ENCODE results near the gene NEK7.
"Not testable (repeated sequence)": the region's sequence is repeated elsewhere in the genome, so short reads cannot be mapped to it uniquely, and the experiment has no call there.

NEK7 gene

GRCh38 chr1:198212126-198212525 is 55.3 kb downstream of the NEK7 start:
- 93% methylated on average over 8 of the region's 8 CpGs for WGBS
- Histone ChIP-seq H3K27me3 (ENCODE audit: insufficient read depth, low read length) (no peaks in the 10 kb centered on the region), H3K27ac (ENCODE audit: low read depth, low read length) (no peak overlapping the region), H3K4me3 (ENCODE audit: low read length) (no peak overlapping the region), H3K4me1 (ENCODE audit: insufficient read depth, low read length) (no peaks in the 10 kb centered on the region), H3K9me3 (ENCODE audit: insufficient read depth, low read depth, low read length) (peaks cover 22% of the 10 kb centered on the region), H3K36me3 (ENCODE audit: insufficient read depth, low read length) (no peaks in the 10 kb centered on the region), H3K9ac (ENCODE audit: low read depth, low read length) (no peak overlapping the region)

GRCh38 chr1:198212675-198213074 is 55.9 kb downstream of the NEK7 start:
- Histone ChIP-seq H3K4me3 (ENCODE audit: low read length) (no peak overlapping the region), H3K9ac (ENCODE audit: low read depth, low read length) (no peak overlapping the region), H3K9me3 (ENCODE audit: insufficient read depth, low read depth, low read length) (peaks cover 22% of the 10 kb centered on the region), H3K36me3 (ENCODE audit: insufficient read depth, low read length) (no peaks in the 10 kb centered on the region), H3K27ac (ENCODE audit: low read depth, low read length) (no peak overlapping the region), H3K27me3 (ENCODE audit: insufficient read depth, low read length) (no peaks in the 10 kb centered on the region), H3K4me1 (ENCODE audit: insufficient read depth, low read length) (no peaks in the 10 kb centered on the region)
- WGBS: 93% methylated on average over 3 of the region's 3 CpGs

- WGBS: 95% methylated on average over 1 of the region's 1 CpG
Observed at GRCh38 chr1:198214924-198215323, 58.1 kb downstream of the NEK7 start.

GRCh38 chr1:198220428-198220827 is 63.6 kb downstream of the NEK7 start:
- Histone ChIP-seq H3K4me3 (ENCODE audit: low read length) (no peak overlapping the region), H3K9ac (ENCODE audit: low read depth, low read length) (no peak overlapping the region), H3K36me3 (ENCODE audit: insufficient read depth, low read length) (no peaks in the 10 kb centered on the region), H3K27ac (ENCODE audit: low read depth, low read length) (no peak overlapping the region), H3K4me1 (ENCODE audit: insufficient read depth, low read length) (no peaks in the 10 kb centered on the region), H3K27me3 (ENCODE audit: insufficient read depth, low read length) (no peaks in the 10 kb centered on the region), H3K9me3 (ENCODE audit: insufficient read depth, low read depth, low read length) (no peaks in the 10 kb centered on the region)
- WGBS: 94% methylated on average over 1 of the region's 1 CpG

More at GRCh38 chr1:198214924-198215323, 58.1 kb downstream of the NEK7 start:
- peaks cover 22% of the 10 kb centered on the region for H3K9me3 ChIP-seq (ENCODE audit: insufficient read depth, low read depth, low read length)
- no peak overlapping the region for H3K4me3 ChIP-seq (ENCODE audit: low read length)
- no peak overlapping the region for H3K27ac ChIP-seq (ENCODE audit: low read depth, low read length)
- no peaks in the 10 kb centered on the region for H3K36me3 ChIP-seq (ENCODE audit: insufficient read depth, low read length)
- no peak overlapping the region for H3K9ac ChIP-seq (ENCODE audit: low read depth, low read length)
- H3K27me3 ChIP-seq (ENCODE audit: insufficient read depth, low read length): no peaks in the 10 kb centered on the region
- no peaks in the 10 kb centered on the region for H3K4me1 ChIP-seq (ENCODE audit: insufficient read depth, low read length)

- not testable (repeated sequence) for H3K4me1 ChIP-seq (ENCODE audit: insufficient read depth, low read length); H3K27ac ChIP-seq (ENCODE audit: low read depth, low read length); H3K9me3 ChIP-seq (ENCODE audit: insufficient read depth, low read depth, low read length); H3K36me3 ChIP-seq (ENCODE audit: insufficient read depth, low read length); H3K9ac ChIP-seq (ENCODE audit: low read depth, low read length); H3K27me3 ChIP-seq (ENCODE audit: insufficient read depth, low read length); H3K4me3 ChIP-seq (ENCODE audit: low read length)
- WGBS: 100% methylated on average over 1 of the region's 5 CpGs
Observed at GRCh38 chr1:198227010-198227409, 70.2 kb downstream of the NEK7 start.

GRCh38 chr1:198227454-198227853 is 70.7 kb downstream of the NEK7 start:
- 100% methylated on average over 1 of the region's 2 CpGs for WGBS

GRCh38 chr1:198228925-198229324 is 72.1 kb downstream of the NEK7 start:
- Histone ChIP-seq H3K9ac (ENCODE audit: low read depth, low read length) (no peak overlapping the region), H3K27me3 (ENCODE audit: insufficient read depth, low read length) (no peaks in the 10 kb centered on the region), H3K9me3 (ENCODE audit: insufficient read depth, low read depth, low read length) (no peaks in the 10 kb centered on the region), H3K27ac (ENCODE audit: low read depth, low read length) (no peak overlapping the region), H3K4me3 (ENCODE audit: low read length) (no peak overlapping the region), H3K4me1 (ENCODE audit: insufficient read depth, low read length) (peaks cover 24% of the 10 kb centered on the region), H3K36me3 (ENCODE audit: insufficient read depth, low read length) (no peaks in the 10 kb centered on the region)
- 89% methylated on average over 2 of the region's 2 CpGs for WGBS

More at GRCh38 chr1:198227454-198227853, 70.7 kb downstream of the NEK7 start:
- not testable (repeated sequence) for H3K27me3 ChIP-seq (ENCODE audit: insufficient read depth, low read length); H3K9me3 ChIP-seq (ENCODE audit: insufficient read depth, low read depth, low read length); H3K4me3 ChIP-seq (ENCODE audit: low read length); H3K4me1 ChIP-seq (ENCODE audit: insufficient read depth, low read length); H3K27ac ChIP-seq (ENCODE audit: low read depth, low read length); H3K9ac ChIP-seq (ENCODE audit: low read depth, low read length); H3K36me3 ChIP-seq (ENCODE audit: insufficient read depth, low read length)

GRCh38 chr1:198231779-198232178 is 75.0 kb downstream of the NEK7 start:
- H3K9me3 ChIP-seq (ENCODE audit: insufficient read depth, low read depth, low read length): no peaks in the 10 kb centered on the region
- H3K36me3 ChIP-seq (ENCODE audit: insufficient read depth, low read length): no peaks in the 10 kb centered on the region
- H3K27me3 ChIP-seq (ENCODE audit: insufficient read depth, low read length): no peaks in the 10 kb centered on the region
- WGBS: 87% methylated on average over 3 of the region's 3 CpGs
- peaks cover 36% of the 10 kb centered on the region for H3K4me1 ChIP-seq (ENCODE audit: insufficient read depth, low read length)
- H3K27ac ChIP-seq (ENCODE audit: low read depth, low read length): no peak overlapping the region
- no peak overlapping the region for H3K9ac ChIP-seq (ENCODE audit: low read depth, low read length)
- H3K4me3 ChIP-seq (ENCODE audit: low read length): no peak overlapping the region

- 100% methylated on average over 1 of the region's 1 CpG for WGBS
- Histone ChIP-seq H3K27ac (ENCODE audit: low read depth, low read length) (no peak overlapping the region), H3K4me1 (ENCODE audit: insufficient read depth, low read length) (peaks cover 36% of the 10 kb centered on the region), H3K9me3 (ENCODE audit: insufficient read depth, low read depth, low read length) (no peaks in the 10 kb centered on the region), H3K4me3 (ENCODE audit: low read length) (no peak overlapping the region), H3K27me3 (ENCODE audit: insufficient read depth, low read length) (no peaks in the 10 kb centered on the region), H3K36me3 (ENCODE audit: insufficient read depth, low read length) (no peaks in the 10 kb centered on the region), H3K9ac (ENCODE audit: low read depth, low read length) (no peak overlapping the region)
Observed at GRCh38 chr1:198232378-198232777, 75.6 kb downstream of the NEK7 start.

GRCh38 chr1:198232940-198233675 is 76.3 kb downstream of the NEK7 start:
- no peak overlapping the region for H3K9ac ChIP-seq (ENCODE audit: low read depth, low read length)
- no peaks in the 10 kb centered on the region for H3K27me3 ChIP-seq (ENCODE audit: insufficient read depth, low read length)
- no peaks in the 10 kb centered on the region for H3K36me3 ChIP-seq (ENCODE audit: insufficient read depth, low read length)
- peaks cover 36% of the 10 kb centered on the region for H3K4me1 ChIP-seq (ENCODE audit: insufficient read depth, low read length)
- H3K9me3 ChIP-seq (ENCODE audit: insufficient read depth, low read depth, low read length): no peaks in the 10 kb centered on the region
- H3K4me3 ChIP-seq (ENCODE audit: low read length): no peak overlapping the region
- 91% methylated on average over 3 of the region's 3 CpGs for WGBS
- H3K27ac ChIP-seq (ENCODE audit: low read depth, low read length): no peak overlapping the region

- H3K9ac ChIP-seq (ENCODE audit: low read depth, low read length): no peak overlapping the region
- no peak overlapping the region for H3K4me3 ChIP-seq (ENCODE audit: low read length)
- no peaks in the 10 kb centered on the region for H3K36me3 ChIP-seq (ENCODE audit: insufficient read depth, low read length)
- H3K4me1 ChIP-seq (ENCODE audit: insufficient read depth, low read length): peaks cover 36% of the 10 kb centered on the region
- 30% methylated on average over 3 of the region's 5 CpGs for whole genome bisulfite sequencing
- no peak overlapping the region for H3K27ac ChIP-seq (ENCODE audit: low read depth, low read length)
- H3K27me3 ChIP-seq (ENCODE audit: insufficient read depth, low read length): no peaks in the 10 kb centered on the region
- H3K9me3 ChIP-seq (ENCODE audit: insufficient read depth, low read depth, low read length): no peaks in the 10 kb centered on the region
Observed at GRCh38 chr1:198234520-198235251, 77.9 kb downstream of the NEK7 start.

Measured in HUES64 (cell line).